Islet of Langerhans (tissue), 1 donor: ENCODE results near the gene KIFAP3.
"Not testable (repeated sequence)": the region's sequence is repeated elsewhere in the genome, so short reads cannot be mapped to it uniquely, and the experiment has no call there.

ENCODE experiments used
- FAIRE-seq: peaks from one replicate; lab custom pipeline; 2011; peaks lifted over from hg19 to GRCh38; lab: Jason Lieb, UNC

Gene KIFAP3

GRCh38 chr1:169921080-169921479, 153.4 kb downstream of the KIFAP3 start:
- FAIRE-seq = no peak

GRCh38 chr1:169918927-169919326, 155.6 kb downstream of the KIFAP3 start:
- no peak for FAIRE-seq

- FAIRE-seq = not testable (repeated sequence)
Observed at GRCh38 chr1:169918220-169918619, 156.3 kb downstream of the KIFAP3 start.

GRCh38 chr1:169915150-169915549, 159.3 kb downstream of the KIFAP3 start:
- no peak for FAIRE-seq

- no peak for FAIRE-seq
Observed at GRCh38 chr1:169914531-169914930, 160.0 kb downstream of the KIFAP3 start.

- FAIRE-seq = no peak
Observed at GRCh38 chr1:169909499-169909898, 165.0 kb downstream of the KIFAP3 start.

GRCh38 chr1:169906938-169907337, 167.6 kb downstream of the KIFAP3 start:
- no peak for FAIRE-seq

- FAIRE-seq = no peak
Observed at GRCh38 chr1:169904834-169905233, 169.7 kb downstream of the KIFAP3 start.

GRCh38 chr1:169902751-169903150, 171.7 kb downstream of the KIFAP3 start:
- no peak for FAIRE-seq

- no peak for FAIRE-seq
Observed at GRCh38 chr1:169901115-169901514, 173.4 kb downstream of the KIFAP3 start.

- FAIRE-seq = no peak
Observed at GRCh38 chr1:169900571-169900970, 173.9 kb downstream of the KIFAP3 start.

- no peak for FAIRE-seq
Observed at GRCh38 chr1:169899519-169900217, 174.8 kb downstream of the KIFAP3 start.

GRCh38 chr1:169896013-169896412, 178.5 kb downstream of the KIFAP3 start:
- no peak for FAIRE-seq

- no peak for FAIRE-seq
Observed at GRCh38 chr1:169894424-169895145, 179.9 kb downstream of the KIFAP3 start.

- peak; percentile 92 for FAIRE-seq
Observed at GRCh38 chr1:169893645-169894423, 180.7 kb downstream of the KIFAP3 start, which contains the start of gene SCYL3. SCYL3 (minus strand) TSS chr1:169893896; CDS start chr1:169888840, 5,056 bp downstream.

GRCh38 chr1:169892927-169893644, 181.4 kb downstream of the KIFAP3 start:
- FAIRE-seq = no peak

- FAIRE-seq = no peak
Observed at GRCh38 chr1:169892176-169892926, 182.1 kb downstream of the KIFAP3 start.

GRCh38 chr1:169891539-169891885, 183.0 kb downstream of the KIFAP3 start:
- no peak for FAIRE-seq

GRCh38 chr1:169890761-169891538, 183.5 kb downstream of the KIFAP3 start:
- no peak for FAIRE-seq

- no peak for FAIRE-seq
Observed at GRCh38 chr1:169889871-169890270, 184.6 kb downstream of the KIFAP3 start.

GRCh38 chr1:169886931-169887330, 187.6 kb downstream of the KIFAP3 start:
- no peak for FAIRE-seq
